Measurements from ENCODE around the gene PLIN3.

DNA sequence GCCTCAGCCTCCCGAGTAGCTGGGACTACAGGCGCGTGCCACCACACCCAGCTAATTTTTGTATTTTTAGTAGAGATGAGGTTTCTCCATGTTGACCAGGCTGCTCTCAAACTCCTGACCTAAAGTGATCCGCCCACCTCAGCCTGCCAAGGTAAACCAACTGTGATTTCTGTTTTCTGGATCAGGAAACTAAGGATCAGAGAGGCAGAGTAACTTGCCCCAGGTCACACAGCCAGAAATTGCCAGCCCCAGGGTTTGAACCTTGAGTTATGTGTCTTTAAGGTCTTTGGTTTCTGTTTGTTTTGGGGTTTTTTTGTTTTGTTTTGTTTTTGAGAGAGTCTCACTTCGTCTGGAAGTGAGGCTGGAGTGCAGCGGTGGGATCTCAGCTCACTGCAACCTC lies 4.2 kb upstream of the PLIN3 start:
- TF ChIP-seq MAX (IDR thresholded peaks at IDR 0.05) (no peak), CTCF (IDR thresholded peaks at IDR 0.05 in 2 of 3, conservative IDR thresholded peaks at IDR 0.05 in 1 of 3; ENCODE audit: borderline replicate concordance in 1 of 3, insufficient read depth in 1 of 3, low read depth in 2 of 3, low read length in 2 of 3) (no peak), SIN3A (IDR thresholded peaks at IDR 0.05; ENCODE audit: low read depth) (no peak), ATF3 (IDR thresholded peaks at IDR 0.05) (no peak), CEBPB (IDR thresholded peaks at IDR 0.05; ENCODE audit: low read depth) (no peak), EZH2 (IDR thresholded peaks at IDR 0.05) (no peak), POLR2A (IDR thresholded peaks at IDR 0.05; ENCODE audit: borderline replicate concordance, extremely low read depth, insufficient read depth, insufficient read length) (no peak), JUND (IDR thresholded peaks at IDR 0.05) (no peak), POLR2AphosphoS5 (IDR thresholded peaks at IDR 0.05; ENCODE audit: low read depth, low read length) (no peak), RAD21 (IDR thresholded peaks at IDR 0.05; ENCODE audit: low read depth) (no peak), SP1 (IDR thresholded peaks at IDR 0.05; ENCODE audit: low read depth) (no peak), YY1 (IDR thresholded peaks at IDR 0.05; ENCODE audit: extremely low read depth, insufficient replicate concordance, low read depth, low read length) (no peak), ELF1 (IDR thresholded peaks at IDR 0.05; ENCODE audit: borderline replicate concordance, low read depth) (no peak)
